22Rv1 (cell line): ENCODE results near the gene GDNF.

Source experiments
- H3K27ac ChIP-seq: fragments of 450-650 bp; 2 replicates; pipeline ENCODE4 v1.5.1; 2017
- CTCF ChIP-seq: fragments of 450-650 bp; IDR thresholded peaks from 2 replicates; pipeline ENCODE4 v1.5.1; 2017; ENCODE audit warnings: mild to moderate bottlenecking
- ZFX ChIP-seq: fragments of 450-650 bp; IDR thresholded peaks from 2 replicates; pipeline ENCODE4 v1.6.1; 2017; ENCODE audit warnings: antibody characterized with exemption, borderline replicate concordance

Gene GDNF

DNA sequence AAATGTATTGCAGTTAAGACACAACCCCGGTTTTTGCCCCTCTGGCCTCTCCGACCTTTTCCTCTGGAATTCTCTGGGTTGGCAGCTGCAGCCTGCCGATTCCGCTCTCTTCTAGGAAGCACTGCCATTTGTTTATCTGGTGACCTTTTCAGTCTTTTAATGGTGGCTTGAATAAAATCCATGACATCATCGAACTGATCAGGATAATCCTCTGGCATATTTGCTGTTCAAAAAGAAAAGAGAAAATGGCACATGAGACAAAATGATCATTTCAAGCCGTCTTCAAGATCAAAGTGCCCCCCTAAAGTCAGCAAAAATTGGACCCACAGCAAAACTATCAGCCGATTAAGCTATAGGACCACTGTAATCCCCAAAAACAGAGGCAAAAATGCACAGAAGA is 23.9 kb downstream of the GDNF start:
- H3K27ac ChIP-seq = 0 out of 2 replicates have a peak overlapping the region, but pooled peaks have one; percentile 7
- no peak for TF ChIP-seq CTCF

- TF ChIP-seq ZFX = no peak
- no peak for TF ChIP-seq CTCF
- H3K27ac ChIP-seq = no peak overlapping the region
These were observed 25.1 kb downstream of the GDNF start for GRCh38 chr5:37814699-37815098.

GRCh38 chr5:37812365-37812764 is 27.5 kb downstream of the GDNF start:
- TF ChIP-seq ZFX = no peak
- TF ChIP-seq CTCF = no peak
- H3K27ac ChIP-seq = no peak overlapping the region

GRCh38 chr5:37811866-37812265 is 28.0 kb downstream of the GDNF start:
- no peak overlapping the region for H3K27ac ChIP-seq
- TF ChIP-seq ZFX (no peak), CTCF (no peak)

DNA sequence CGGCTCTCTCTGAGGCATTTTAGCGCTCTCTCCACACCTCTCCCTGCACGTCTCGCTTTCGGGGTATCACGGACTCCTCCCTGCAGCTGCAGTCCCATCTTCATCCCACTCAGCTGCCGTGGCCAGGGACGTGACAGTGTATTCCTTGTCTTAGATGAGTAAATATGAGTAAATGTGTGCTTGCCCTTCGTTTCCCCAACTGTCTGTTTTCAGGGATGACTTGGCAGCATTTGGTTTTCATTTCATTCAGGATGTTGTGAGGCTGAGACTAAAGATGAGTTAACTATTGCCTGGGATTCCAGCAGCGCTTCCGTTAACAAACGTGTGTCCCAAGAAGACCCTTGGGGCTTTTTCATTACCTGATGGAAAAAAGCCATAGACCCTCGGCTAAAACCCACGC is 29.5 kb downstream of the GDNF start:
- H3K27ac ChIP-seq = no peak overlapping the region
- TF ChIP-seq ZFX (no peak), CTCF (no peak)

DNA sequence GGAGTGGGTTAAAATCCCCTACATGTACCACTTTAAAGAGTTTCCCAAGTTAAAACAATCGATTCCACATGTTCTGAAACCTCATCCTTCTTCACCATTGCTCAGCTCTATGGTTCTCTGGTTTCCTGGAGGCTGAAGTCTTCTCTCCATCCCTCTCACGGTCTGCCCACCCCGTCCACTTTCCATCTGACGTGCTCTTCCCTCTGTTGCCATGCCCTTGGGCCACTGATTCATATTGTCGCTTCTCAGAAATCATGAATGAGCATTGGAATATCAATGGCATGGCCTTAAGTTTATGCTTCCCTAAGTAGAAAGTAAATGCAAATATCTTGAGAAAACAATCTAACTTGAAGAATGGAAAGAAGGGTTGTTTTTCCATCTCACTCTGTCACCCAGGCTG is 30.9 kb downstream of the GDNF start:
- no peak overlapping the region for H3K27ac ChIP-seq
- TF ChIP-seq CTCF = no peak
- TF ChIP-seq ZFX = no peak

DNA sequence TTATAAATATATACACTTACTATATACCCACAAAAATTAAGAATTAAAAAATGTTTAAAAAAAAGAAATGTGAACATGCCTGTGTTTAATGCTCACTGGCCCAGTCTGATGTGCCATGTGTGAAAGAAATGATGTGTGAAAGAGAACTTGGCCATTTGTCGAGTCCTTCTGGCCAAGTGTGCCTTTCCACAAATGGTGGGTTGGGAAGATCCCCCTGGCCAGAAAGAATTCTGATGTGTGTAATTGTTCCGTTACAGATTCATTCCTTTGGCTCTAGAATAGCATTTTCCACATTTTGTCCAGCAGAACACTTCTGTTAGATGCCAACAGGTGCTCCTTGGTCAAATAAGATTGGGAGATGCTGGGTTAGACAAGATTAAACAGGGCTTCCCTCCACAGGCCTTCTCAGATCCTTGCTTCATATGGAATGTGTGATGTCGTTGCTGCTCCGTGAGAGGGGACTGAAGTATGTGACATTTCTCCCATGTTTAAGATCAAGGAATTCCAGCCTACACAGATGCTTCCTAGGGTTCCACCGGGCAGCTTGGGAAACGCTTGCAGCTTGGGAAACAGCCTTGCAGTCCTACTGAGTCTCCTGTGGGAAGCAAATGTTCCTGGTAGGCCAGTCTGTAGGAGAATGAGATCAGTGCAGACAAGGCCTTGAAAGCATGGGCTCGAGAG is 32.1 kb downstream of the GDNF start:
- H3K27ac ChIP-seq = no peak overlapping the region
- no peak for TF ChIP-seq ZFX
- TF ChIP-seq CTCF = no peak
